ENCODE data around the gene ABLIM1.

DNA sequence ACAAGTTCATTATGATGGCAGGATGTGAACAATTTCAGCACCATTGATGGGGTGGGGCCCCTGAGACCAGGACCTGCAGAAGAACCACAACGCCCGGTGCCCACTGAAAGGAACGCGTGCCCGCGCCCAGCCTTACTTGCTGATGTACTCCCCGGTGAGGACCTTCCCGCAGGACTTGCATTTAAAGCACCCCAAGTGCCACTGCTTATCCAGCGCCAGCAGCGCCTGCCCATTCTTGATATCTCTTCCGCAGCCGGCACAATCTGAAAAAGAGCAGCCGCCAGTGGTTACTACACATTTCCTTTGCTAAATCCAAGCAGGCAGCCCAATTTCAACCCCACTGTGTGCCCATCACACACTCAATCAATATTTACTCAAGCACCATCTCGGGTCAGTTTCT is 110.6 kb downstream of the ABLIM1 start:
- TF ChIP-seq RFX5 (IDR thresholded peaks at IDR 0.05; ENCODE audit: low read depth, low read length) (no peak), SMC3 (IDR thresholded peaks at IDR 0.05; ENCODE audit: low read depth, low read length) (no peak), MAFK (IDR thresholded peaks at IDR 0.05; ENCODE audit: low read depth, low read length) (no peak), CHD1 (IDR thresholded peaks at IDR 0.05; ENCODE audit: low read depth, low read length) (no peak), FOS (IDR thresholded peaks at IDR 0.05; ENCODE audit: low read depth, low read length) (no peak), POLR2A (IDR thresholded peaks at IDR 0.05; ENCODE audit: low read depth, low read length) (no peak)
- TF ChIP-seq, protein P1, sequence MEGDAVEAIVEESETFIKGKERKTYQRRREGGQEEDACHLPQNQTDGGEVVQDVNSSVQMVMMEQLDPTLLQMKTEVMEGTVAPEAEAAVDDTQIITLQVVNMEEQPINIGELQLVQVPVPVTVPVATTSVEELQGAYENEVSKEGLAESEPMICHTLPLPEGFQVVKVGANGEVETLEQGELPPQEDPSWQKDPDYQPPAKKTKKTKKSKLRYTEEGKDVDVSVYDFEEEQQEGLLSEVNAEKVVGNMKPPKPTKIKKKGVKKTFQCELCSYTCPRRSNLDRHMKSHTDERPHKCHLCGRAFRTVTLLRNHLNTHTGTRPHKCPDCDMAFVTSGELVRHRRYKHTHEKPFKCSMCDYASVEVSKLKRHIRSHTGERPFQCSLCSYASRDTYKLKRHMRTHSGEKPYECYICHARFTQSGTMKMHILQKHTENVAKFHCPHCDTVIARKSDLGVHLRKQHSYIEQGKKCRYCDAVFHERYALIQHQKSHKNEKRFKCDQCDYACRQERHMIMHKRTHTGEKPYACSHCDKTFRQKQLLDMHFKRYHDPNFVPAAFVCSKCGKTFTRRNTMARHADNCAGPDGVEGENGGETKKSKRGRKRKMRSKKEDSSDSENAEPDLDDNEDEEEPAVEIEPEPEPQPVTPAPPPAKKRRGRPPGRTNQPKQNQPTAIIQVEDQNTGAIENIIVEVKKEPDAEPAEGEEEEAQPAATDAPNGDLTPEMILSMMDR (conservative IDR thresholded peaks at IDR 0.05; ENCODE audit: low read depth, low read length) = no peak
- TF ChIP-seq, protein P2, sequence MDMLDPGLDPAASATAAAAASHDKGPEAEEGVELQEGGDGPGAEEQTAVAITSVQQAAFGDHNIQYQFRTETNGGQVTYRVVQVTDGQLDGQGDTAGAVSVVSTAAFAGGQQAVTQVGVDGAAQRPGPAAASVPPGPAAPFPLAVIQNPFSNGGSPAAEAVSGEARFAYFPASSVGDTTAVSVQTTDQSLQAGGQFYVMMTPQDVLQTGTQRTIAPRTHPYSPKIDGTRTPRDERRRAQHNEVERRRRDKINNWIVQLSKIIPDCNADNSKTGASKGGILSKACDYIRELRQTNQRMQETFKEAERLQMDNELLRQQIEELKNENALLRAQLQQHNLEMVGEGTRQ (IDR thresholded peaks at IDR 0.05; ENCODE audit: low read depth, low read length) = no peak

Measured in IMR-90 (cell line).